Vagina (tissue), 2 donors: Measurements from ENCODE around the gene SMIM43.

Experiments
- CTCF ChIP-seq, 3 experiments: fragments of 450-650 bp in 2 of 3; fragments of 200-600 bp in 1 of 3; sonication (generic) in 1 of 3; IDR thresholded peaks; one replicate each; pipeline ENCODE4 v1.5.1; 2017 to 2019; ENCODE audit warnings: antibody characterized with exemption in 3 of 3, mild to moderate bottlenecking in 2 of 3, moderate library complexity in 2 of 3
- POLR2A ChIP-seq, 2 donors: fragments of 450-650 bp; IDR thresholded peaks; one replicate each; pipeline ENCODE4 v1.6.1; 2017; ENCODE audit warnings: antibody characterized with exemption in 2 of 2, mild to moderate bottlenecking in 2 of 2, moderate library complexity in 2 of 2

- TF ChIP-seq CTCF (IDR thresholded peaks at IDR 0.05) (no peak), POLR2A (IDR thresholded peaks at IDR 0.05) (no peak)
Observed at GRCh38 chr4:121788896-121789295, 23.9 kb upstream of the SMIM43 start.
